Nephron (organoid): ENCODE results near the gene CLASP2.
A peak's percentile ranks its signal among the peaks of the same experiment; 100 is the strongest.
"Not testable (repeated sequence)": the region's sequence is repeated elsewhere in the genome, so short reads cannot be mapped to it uniquely, and the experiment has no call there.

Experiments
- H3K27ac Mint-ChIP-seq, 3 experiments: 2 replicates each; pipeline ENCODE4 v1.8.0; 2020; ENCODE audit warnings: mixed read lengths in 3 of 3, mild to moderate bottlenecking in 2 of 3, moderate library complexity in 1 of 3
- H3K27me3 Mint-ChIP-seq: 2 replicates; pipeline ENCODE4 v1.8.0; 2021; ENCODE audit warnings: low read depth, mild to moderate bottlenecking, moderate library complexity, mixed read lengths
- H3K36me3 Mint-ChIP-seq: 2 replicates; pipeline ENCODE4 v1.8.0; 2020; ENCODE audit warnings: low read depth, mixed read lengths
- H3K4me1 Mint-ChIP-seq: 2 replicates; pipeline ENCODE4 v1.8.0; 2020; ENCODE audit warnings: mixed read lengths
- H3K4me3 Mint-ChIP-seq, 3 experiments: 2 replicates each; pipeline ENCODE4 v1.8.0; 2020; ENCODE audit warnings: mild to moderate bottlenecking in 3 of 3, mixed read lengths in 3 of 3, moderate library complexity in 2 of 3
- H3K9me3 Mint-ChIP-seq: 2 replicates; pipeline ENCODE4 v1.8.0; 2020; ENCODE audit warnings: mixed read lengths
- CTCF ChIP-seq, 3 experiments: fragments of 200-600 bp; sonication (generic); IDR thresholded peaks; one replicate each; pipeline ENCODE4 v1.5.0; 2021; ENCODE audit warnings: antibody characterized with exemption in 3 of 3; ENCODE audit not compliant: unreplicated experiment in 3 of 3

Gene CLASP2

DNA sequence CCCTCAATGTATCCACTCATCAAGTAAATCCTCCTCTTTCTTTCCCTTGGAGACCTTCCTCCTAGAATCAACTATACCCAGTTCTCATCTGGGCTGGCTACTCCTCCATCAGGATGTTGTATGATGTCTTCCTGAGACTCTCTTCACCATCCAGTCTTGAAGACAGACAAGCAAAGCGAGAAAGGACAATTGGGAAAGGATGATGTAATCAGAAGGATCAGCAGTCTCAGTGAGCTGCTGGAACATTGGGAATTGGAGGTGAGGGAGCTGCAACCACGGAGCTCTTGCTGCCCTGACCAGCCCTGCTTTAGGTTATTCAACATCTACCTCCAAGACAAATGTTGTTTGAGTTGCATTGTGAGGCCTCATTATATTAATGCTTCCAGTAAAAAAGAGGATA is 229.8 kb downstream of the CLASP2 start:
- no peaks in the 10 kb centered on the region for H3K4me1 Mint-ChIP-seq
- H3K4me3 Mint-ChIP-seq = no peak overlapping the region
- TF ChIP-seq CTCF (IDR thresholded peaks at IDR 0.05; ENCODE audit: unreplicated experiment in 3 of 3) = no peak
- H3K9me3 Mint-ChIP-seq = no peaks in the 10 kb centered on the region
- H3K27ac Mint-ChIP-seq = no peak overlapping the region
- no peaks in the 10 kb centered on the region for H3K36me3 Mint-ChIP-seq
- H3K27me3 Mint-ChIP-seq = no peaks in the 10 kb centered on the region

DNA sequence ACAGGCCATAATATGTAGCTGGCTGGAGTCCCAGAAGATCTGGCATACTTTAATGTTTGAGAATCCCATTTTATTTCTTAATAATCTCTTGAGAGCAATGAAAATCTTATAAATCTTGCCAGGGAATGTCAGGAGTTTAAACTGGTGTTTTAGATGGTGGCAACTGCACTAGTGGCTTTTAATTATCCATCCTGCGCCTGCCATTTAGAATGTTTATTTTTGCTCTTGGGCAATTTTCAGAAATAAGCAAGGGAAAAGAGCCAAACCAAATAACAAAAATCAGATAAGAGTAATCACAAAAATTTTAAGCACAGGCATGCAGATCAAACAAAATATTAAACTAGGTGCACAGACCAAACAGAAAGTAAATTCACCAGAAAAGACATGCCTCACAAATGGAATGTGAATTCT is 235.9 kb downstream of the CLASP2 start:
- Mint-ChIP-seq H3K4me3 (no peak overlapping the region), H3K27me3 (no peaks in the 10 kb centered on the region), H3K27ac (peak overlapping the region; percentile 5 to 44 (median 42)), H3K36me3 (peaks cover 5% of the 10 kb centered on the region), H3K4me1 (peaks cover 10% of the 10 kb centered on the region), H3K9me3 (peaks cover 17% of the 10 kb centered on the region)
- TF ChIP-seq CTCF (IDR thresholded peaks at IDR 0.05; ENCODE audit: unreplicated experiment in 3 of 3) = no peak

- Mint-ChIP-seq H3K27ac (no peak overlapping the region), H3K27me3 (no peaks in the 10 kb centered on the region), H3K9me3 (peaks cover 12% of the 10 kb centered on the region), H3K36me3 (peaks cover 4% of the 10 kb centered on the region), H3K4me1 (no peaks in the 10 kb centered on the region), H3K4me3 (no peak overlapping the region)
- no peak for TF ChIP-seq CTCF (IDR thresholded peaks at IDR 0.05; ENCODE audit: unreplicated experiment in 3 of 3)
These were observed 243.2 kb downstream of the CLASP2 start for GRCh38 chr3:33474896-33475295.

GRCh38 chr3:33473813-33474212 is 244.2 kb downstream of the CLASP2 start:
- Mint-ChIP-seq H3K4me1 (no peaks in the 10 kb centered on the region), H3K27me3 (no peaks in the 10 kb centered on the region)

GRCh38 chr3:33467786-33468185 is 250.3 kb downstream of the CLASP2 start:
- no peak for TF ChIP-seq CTCF (IDR thresholded peaks at IDR 0.05; ENCODE audit: unreplicated experiment in 3 of 3)
- Mint-ChIP-seq H3K27ac (no peak overlapping the region), H3K4me3 (no peak overlapping the region), H3K9me3 (peaks cover 14% of the 10 kb centered on the region), H3K4me1 (no peaks in the 10 kb centered on the region), H3K36me3 (peaks cover 7% of the 10 kb centered on the region), H3K27me3 (no peaks in the 10 kb centered on the region)

More at GRCh38 chr3:33473813-33474212, 244.2 kb downstream of the CLASP2 start:
- TF ChIP-seq CTCF (IDR thresholded peaks at IDR 0.05; ENCODE audit: unreplicated experiment in 3 of 3) = no peak
- Mint-ChIP-seq H3K36me3 (peaks cover 4% of the 10 kb centered on the region), H3K9me3 (peaks cover 4% of the 10 kb centered on the region), H3K4me3 (no peak overlapping the region), H3K27ac (no peak overlapping the region)

DNA sequence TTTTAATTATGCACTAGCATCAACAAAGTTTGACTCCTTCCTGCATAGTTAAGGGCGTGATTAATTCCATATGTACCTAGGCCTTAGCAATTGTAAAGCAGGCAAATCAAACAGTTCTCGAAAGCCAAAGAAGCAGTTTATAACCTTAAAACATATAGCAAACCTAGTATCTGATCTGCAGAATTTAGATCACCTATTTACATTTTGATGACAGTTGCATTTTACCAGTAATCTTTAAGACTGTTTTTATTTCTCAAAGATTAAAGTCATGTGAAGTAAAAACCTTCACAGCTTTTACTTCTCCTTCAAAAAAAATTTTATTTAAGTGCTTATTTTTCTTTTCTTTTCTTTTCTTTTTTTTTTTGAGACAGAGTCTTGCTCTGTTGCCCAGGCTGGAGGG is 257.0 kb downstream of the CLASP2 start:
- no peak for TF ChIP-seq CTCF (IDR thresholded peaks at IDR 0.05; ENCODE audit: unreplicated experiment in 3 of 3)
- Mint-ChIP-seq H3K36me3 (peaks cover 28% of the 10 kb centered on the region), H3K27ac (no peak overlapping the region), H3K27me3 (no peaks in the 10 kb centered on the region), H3K9me3 (peaks cover 43% of the 10 kb centered on the region), H3K4me3 (no peak overlapping the region), H3K4me1 (no peaks in the 10 kb centered on the region)

- Mint-ChIP-seq H3K36me3 (peaks cover 43% of the 10 kb centered on the region), H3K9me3 (peaks cover 44% of the 10 kb centered on the region)
- H3K4me3 Mint-ChIP-seq, H3K4me1 Mint-ChIP-seq, H3K27me3 Mint-ChIP-seq, H3K27ac Mint-ChIP-seq: not testable (repeated sequence)
These were observed 258.5 kb downstream of the CLASP2 start for GRCh38 chr3:33459577-33459976.
